Measurements from ENCODE around the gene BCL11B.
"Not testable (repeated sequence)": the region's sequence is repeated elsewhere in the genome, so short reads cannot be mapped to it uniquely, and the experiment has no call there.

The BCL11B gene

DNA sequence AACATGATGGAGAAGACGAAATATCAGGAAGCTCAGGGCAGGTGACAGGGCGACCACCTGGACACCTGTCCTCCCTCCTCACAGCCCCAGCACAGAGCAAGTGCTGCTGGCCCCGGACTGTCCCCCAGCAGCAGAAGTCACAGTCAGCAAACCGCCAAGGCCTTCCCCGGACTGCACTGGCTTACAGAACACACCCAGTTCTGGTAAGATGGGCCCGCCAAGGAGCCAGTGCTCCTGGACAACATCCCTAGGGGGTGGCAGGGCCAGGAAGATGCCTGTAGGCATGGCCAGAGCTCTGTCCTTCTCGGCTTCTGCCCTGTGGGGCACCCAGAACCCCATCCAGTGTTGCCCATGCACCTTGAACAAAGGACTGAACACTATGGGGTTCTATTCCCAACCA is 77.9 kb downstream of the BCL11B start:
- no peak overlapping the region for H3K4me3 ChIP-seq (ENCODE audit: low read depth, low read length)
- no peaks in the 10 kb centered on the region for H3K4me1 ChIP-seq (ENCODE audit: control insufficient read depth, insufficient read depth, low read length, unreplicated experiment)
- H3K79me2 ChIP-seq (ENCODE audit: control insufficient read depth, insufficient read depth, low read length, unreplicated experiment), result no peaks in the 10 kb centered on the region
- no peak overlapping the region for H2AFZ ChIP-seq (ENCODE audit: low read length, unreplicated experiment)
- H3K27me3 ChIP-seq (ENCODE audit: insufficient read depth, low read length), result no peaks in the 10 kb centered on the region
- H3K27ac ChIP-seq (ENCODE audit: low read depth, low read length), result no peak overlapping the region
- no peaks in the 10 kb centered on the region for H3K36me3 ChIP-seq (ENCODE audit: insufficient read depth, low read length)

- no peak overlapping the region for H3K4me3 ChIP-seq (ENCODE audit: low read depth, low read length)
- no peaks in the 10 kb centered on the region for H3K36me3 ChIP-seq (ENCODE audit: insufficient read depth, low read length)
- H3K4me1 ChIP-seq (ENCODE audit: control insufficient read depth, insufficient read depth, low read length, unreplicated experiment), result no peaks in the 10 kb centered on the region
- H3K27me3 ChIP-seq (ENCODE audit: insufficient read depth, low read length), result no peaks in the 10 kb centered on the region
- H2AFZ ChIP-seq (ENCODE audit: low read length, unreplicated experiment), result no peak overlapping the region
- no peak overlapping the region for H3K27ac ChIP-seq (ENCODE audit: low read depth, low read length)
- no peaks in the 10 kb centered on the region for H3K79me2 ChIP-seq (ENCODE audit: control insufficient read depth, insufficient read depth, low read length, unreplicated experiment)
Observed at GRCh38 chr14:99192830-99193229, 79.2 kb downstream of the BCL11B start.

DNA sequence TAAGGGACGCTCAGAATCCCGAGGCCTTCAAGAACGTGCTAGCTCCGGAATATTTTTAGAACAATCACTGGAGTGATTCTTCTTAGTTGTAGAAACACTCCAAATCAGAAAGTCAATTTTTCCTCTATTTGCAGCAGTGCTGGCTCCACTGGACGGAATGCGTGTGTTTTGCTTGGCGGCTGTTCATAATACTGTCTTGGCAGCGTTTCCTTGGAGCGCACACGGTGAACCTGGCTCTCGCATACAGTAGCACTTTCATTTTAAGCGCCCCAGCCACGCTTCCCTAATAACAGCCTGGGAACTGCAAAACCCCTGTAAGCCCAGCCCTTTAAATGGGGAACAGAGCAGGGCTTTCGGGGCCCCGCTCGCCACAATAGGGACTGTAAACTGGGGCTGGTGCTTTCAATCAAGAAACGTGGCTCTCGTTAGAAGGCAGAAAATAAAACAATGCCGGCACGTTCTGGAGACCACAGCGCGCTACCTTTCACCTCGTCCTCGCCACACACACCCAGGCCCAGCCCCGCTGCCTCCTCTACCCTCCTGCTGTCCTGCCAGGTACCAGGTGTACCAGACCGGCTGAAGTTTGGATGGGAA is 79.9 kb downstream of the BCL11B start:
- Histone ChIP-seq H3K36me3 (ENCODE audit: insufficient read depth, low read length) (no peaks in the 10 kb centered on the region), H3K27ac (ENCODE audit: low read depth, low read length) (no peak overlapping the region), H3K27me3 (ENCODE audit: insufficient read depth, low read length) (no peaks in the 10 kb centered on the region), H2AFZ (ENCODE audit: low read length, unreplicated experiment) (no peak overlapping the region), H3K4me1 (ENCODE audit: control insufficient read depth, insufficient read depth, low read length, unreplicated experiment) (no peaks in the 10 kb centered on the region), H3K79me2 (ENCODE audit: control insufficient read depth, insufficient read depth, low read length, unreplicated experiment) (no peaks in the 10 kb centered on the region), H3K4me3 (ENCODE audit: low read depth, low read length) (peak overlapping the region; percentile 35)

DNA sequence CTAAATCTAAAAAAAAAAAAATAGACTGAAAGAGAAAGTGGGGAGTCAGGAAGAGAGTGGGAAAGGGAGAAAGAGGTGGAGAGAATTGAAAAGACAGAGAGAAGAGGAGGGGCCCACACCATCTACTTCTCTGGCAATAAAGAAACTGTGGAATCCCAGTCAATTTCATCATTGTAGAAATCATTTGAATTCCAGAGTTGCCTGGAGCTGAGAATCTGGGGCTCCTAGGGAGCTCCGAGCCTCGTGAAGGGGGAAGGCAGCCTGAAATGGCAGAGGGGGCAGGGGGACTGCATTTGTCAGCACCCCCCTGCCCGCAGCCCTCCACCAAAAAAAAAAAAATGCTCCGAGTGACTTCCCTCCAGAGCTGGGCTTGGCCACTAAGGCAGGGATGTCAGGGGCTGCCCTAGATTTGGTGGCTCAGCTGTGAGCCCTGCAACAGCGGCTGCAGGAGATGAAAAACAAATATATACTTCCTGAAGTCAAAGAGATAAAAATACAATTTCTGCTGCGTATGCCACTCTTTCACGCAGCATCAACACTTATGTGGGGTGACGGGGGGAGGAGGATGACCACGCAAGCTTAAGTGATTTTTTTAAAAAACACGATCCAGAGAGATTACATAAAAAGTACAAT is 80.5 kb downstream of the BCL11B start:
- peak overlapping the region; percentile 35 for H3K4me3 ChIP-seq (ENCODE audit: low read depth, low read length)
- no peaks in the 10 kb centered on the region for H3K79me2 ChIP-seq (ENCODE audit: control insufficient read depth, insufficient read depth, low read length, unreplicated experiment)
- H3K4me1 ChIP-seq (ENCODE audit: control insufficient read depth, insufficient read depth, low read length, unreplicated experiment), result no peaks in the 10 kb centered on the region
- H3K27ac ChIP-seq (ENCODE audit: low read depth, low read length), result no peak overlapping the region
- H3K27me3 ChIP-seq (ENCODE audit: insufficient read depth, low read length), result no peaks in the 10 kb centered on the region
- no peak overlapping the region for H2AFZ ChIP-seq (ENCODE audit: low read length, unreplicated experiment)
- no peaks in the 10 kb centered on the region for H3K36me3 ChIP-seq (ENCODE audit: insufficient read depth, low read length)

DNA sequence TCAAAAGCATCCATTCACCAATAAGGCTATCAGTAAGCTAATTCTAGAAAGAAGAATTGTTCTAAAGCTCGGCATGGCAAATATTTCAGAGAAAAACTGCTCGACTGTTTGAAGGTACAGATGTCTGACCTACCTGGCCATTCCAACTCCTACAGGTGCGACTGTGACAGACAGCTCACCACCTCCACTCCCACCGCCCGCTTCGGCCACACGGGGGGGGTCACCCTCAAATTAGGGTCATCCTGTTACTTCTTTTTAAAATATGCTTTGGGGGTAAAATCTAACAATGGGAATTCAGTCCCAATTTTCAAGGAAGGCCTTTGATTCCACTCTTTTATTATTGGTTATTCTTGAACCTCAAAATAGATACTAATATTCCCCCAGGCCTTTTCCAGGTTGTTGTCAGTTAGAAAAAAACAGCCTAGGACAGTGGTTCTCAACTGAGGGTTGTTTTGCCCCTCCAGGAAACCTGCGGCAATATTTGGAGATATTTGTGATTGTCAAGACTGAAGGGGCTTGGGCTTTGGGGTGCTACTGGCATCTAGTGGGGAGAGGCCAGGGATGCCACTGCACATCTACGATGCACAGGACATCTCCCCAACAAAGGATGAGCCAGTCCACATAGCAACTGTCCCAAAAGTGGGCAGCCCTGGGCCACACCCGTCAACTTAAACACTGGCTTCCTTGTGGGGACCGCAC is 81.2 kb downstream of the BCL11B start:
- no peaks in the 10 kb centered on the region for H3K27me3 ChIP-seq (ENCODE audit: insufficient read depth, low read length)
- no peaks in the 10 kb centered on the region for H3K36me3 ChIP-seq (ENCODE audit: insufficient read depth, low read length)
- no peak overlapping the region for H2AFZ ChIP-seq (ENCODE audit: low read length, unreplicated experiment)
- H3K4me3 ChIP-seq (ENCODE audit: low read depth, low read length), result no peak overlapping the region
- H3K27ac ChIP-seq (ENCODE audit: low read depth, low read length), result no peak overlapping the region
- no peaks in the 10 kb centered on the region for H3K4me1 ChIP-seq (ENCODE audit: control insufficient read depth, insufficient read depth, low read length, unreplicated experiment)
- no peaks in the 10 kb centered on the region for H3K79me2 ChIP-seq (ENCODE audit: control insufficient read depth, insufficient read depth, low read length, unreplicated experiment)

DNA sequence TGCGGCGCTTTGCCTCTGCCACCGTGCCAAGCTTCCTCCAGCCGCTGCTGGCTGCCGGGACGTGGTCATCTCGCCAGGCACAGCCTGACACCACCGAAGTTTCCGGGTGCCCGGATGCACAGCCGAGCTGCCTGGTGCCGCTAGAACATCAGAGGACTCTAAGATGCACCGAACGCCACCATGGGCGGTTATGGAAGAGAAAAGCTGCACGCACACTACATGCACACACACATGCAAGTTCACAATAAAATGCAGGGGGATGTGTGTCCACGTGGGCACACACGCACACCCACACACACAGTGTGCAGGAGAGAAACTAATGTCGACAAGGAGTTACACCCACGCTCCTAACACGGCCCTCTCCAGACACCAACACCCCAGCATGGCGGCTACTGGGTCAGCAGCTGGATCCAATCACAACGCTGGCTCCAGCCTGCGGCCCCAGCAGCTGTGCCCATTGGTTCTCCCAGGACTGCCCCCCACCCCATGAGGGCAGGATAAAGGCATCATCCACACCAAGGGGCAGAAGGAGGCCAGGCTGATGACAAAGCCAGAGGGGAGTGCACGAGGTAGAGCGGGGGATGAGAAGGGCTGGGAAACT is 82.7 kb downstream of the BCL11B start:
- H3K27me3 ChIP-seq (ENCODE audit: insufficient read depth, low read length), result no peaks in the 10 kb centered on the region
- no peaks in the 10 kb centered on the region for H3K79me2 ChIP-seq (ENCODE audit: control insufficient read depth, insufficient read depth, low read length, unreplicated experiment)
- H3K4me1 ChIP-seq (ENCODE audit: control insufficient read depth, insufficient read depth, low read length, unreplicated experiment), result no peaks in the 10 kb centered on the region
- H3K27ac ChIP-seq (ENCODE audit: low read depth, low read length), result no peak overlapping the region
- H3K4me3 ChIP-seq (ENCODE audit: low read depth, low read length), result no peak overlapping the region
- no peaks in the 10 kb centered on the region for H3K36me3 ChIP-seq (ENCODE audit: insufficient read depth, low read length)
- H2AFZ ChIP-seq (ENCODE audit: low read length, unreplicated experiment), result no peak overlapping the region

DNA sequence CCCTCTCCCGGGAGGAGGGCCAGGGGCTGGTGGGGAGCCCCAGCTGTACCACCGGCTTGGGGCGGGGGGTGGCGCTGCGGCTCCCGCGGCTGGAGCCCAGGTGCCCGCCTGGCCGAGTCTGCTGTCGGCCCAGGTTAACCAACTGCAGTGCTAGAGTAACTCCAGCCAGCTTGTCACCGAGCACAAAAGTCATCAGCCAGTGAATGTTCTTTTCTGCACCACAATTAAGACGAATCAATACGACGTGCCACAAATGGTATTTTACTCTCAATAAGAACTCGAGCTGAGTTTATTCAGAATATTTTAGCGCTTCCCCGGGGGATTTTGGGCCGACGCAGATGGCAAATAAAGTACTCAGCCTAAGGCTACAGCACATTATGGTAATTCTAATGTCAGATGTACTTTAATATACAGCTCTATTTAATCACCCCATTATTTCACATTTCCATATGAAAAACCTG is 83.2 kb downstream of the BCL11B start:
- H3K36me3 ChIP-seq (ENCODE audit: insufficient read depth, low read length), result no peaks in the 10 kb centered on the region
- no peaks in the 10 kb centered on the region for H3K79me2 ChIP-seq (ENCODE audit: control insufficient read depth, insufficient read depth, low read length, unreplicated experiment)
- H3K27me3 ChIP-seq (ENCODE audit: insufficient read depth, low read length), result no peaks in the 10 kb centered on the region
- H3K4me3 ChIP-seq (ENCODE audit: low read depth, low read length), result no peak overlapping the region
- H2AFZ ChIP-seq (ENCODE audit: low read length, unreplicated experiment), result no peak overlapping the region
- H3K4me1 ChIP-seq (ENCODE audit: control insufficient read depth, insufficient read depth, low read length, unreplicated experiment), result no peaks in the 10 kb centered on the region
- no peak overlapping the region for H3K27ac ChIP-seq (ENCODE audit: low read depth, low read length)

- Histone ChIP-seq H3K27ac (ENCODE audit: low read depth, low read length) (no peak overlapping the region), H3K4me1 (ENCODE audit: control insufficient read depth, insufficient read depth, low read length, unreplicated experiment) (no peaks in the 10 kb centered on the region), H2AFZ (ENCODE audit: low read length, unreplicated experiment) (no peak overlapping the region), H3K79me2 (ENCODE audit: control insufficient read depth, insufficient read depth, low read length, unreplicated experiment) (no peaks in the 10 kb centered on the region), H3K4me3 (ENCODE audit: low read depth, low read length) (no peak overlapping the region), H3K27me3 (ENCODE audit: insufficient read depth, low read length) (no peaks in the 10 kb centered on the region), H3K36me3 (ENCODE audit: insufficient read depth, low read length) (no peaks in the 10 kb centered on the region)
Observed at GRCh38 chr14:99187858-99188257, 84.1 kb downstream of the BCL11B start.

DNA sequence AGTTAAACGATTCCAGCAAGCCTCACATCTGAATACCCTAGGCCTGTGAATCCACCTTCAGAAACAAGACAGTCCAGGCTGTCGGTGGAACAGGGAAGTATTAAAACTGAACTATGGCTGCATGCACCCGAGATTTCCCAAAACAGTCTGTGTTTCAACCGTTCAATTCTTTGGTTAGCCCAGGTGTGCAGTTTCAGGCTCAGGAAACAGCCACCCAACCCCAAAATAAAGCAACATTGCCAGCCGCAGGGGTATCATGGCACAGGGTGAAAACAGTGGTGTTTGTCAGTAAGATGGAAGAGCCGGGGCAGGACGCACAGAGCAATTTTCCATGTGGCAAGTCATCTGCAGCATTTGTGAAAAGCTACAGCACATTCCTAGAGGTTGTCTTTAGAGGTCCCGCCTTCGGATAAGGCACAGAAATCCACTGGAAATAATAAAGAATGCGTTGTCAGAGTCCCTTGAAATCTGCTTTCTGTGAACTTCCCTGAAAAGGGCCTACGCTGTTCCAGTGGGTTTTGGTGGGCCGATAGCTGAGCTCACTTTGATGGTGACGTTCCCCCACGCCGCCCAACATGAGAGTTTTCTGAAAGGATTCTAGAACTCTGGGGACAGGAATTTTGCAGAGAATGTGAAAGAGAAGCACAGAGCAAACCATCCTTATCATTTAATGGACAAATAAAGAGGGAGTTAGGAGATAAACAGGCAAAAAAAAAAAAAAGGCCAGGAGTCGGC is 84.9 kb downstream of the BCL11B start:
- Histone ChIP-seq H2AFZ (ENCODE audit: low read length, unreplicated experiment) (no peak overlapping the region), H3K27me3 (ENCODE audit: insufficient read depth, low read length) (no peaks in the 10 kb centered on the region), H3K36me3 (ENCODE audit: insufficient read depth, low read length) (no peaks in the 10 kb centered on the region), H3K4me3 (ENCODE audit: low read depth, low read length) (no peak overlapping the region), H3K27ac (ENCODE audit: low read depth, low read length) (no peak overlapping the region), H3K79me2 (ENCODE audit: control insufficient read depth, insufficient read depth, low read length, unreplicated experiment) (no peaks in the 10 kb centered on the region), H3K4me1 (ENCODE audit: control insufficient read depth, insufficient read depth, low read length, unreplicated experiment) (no peaks in the 10 kb centered on the region)

DNA sequence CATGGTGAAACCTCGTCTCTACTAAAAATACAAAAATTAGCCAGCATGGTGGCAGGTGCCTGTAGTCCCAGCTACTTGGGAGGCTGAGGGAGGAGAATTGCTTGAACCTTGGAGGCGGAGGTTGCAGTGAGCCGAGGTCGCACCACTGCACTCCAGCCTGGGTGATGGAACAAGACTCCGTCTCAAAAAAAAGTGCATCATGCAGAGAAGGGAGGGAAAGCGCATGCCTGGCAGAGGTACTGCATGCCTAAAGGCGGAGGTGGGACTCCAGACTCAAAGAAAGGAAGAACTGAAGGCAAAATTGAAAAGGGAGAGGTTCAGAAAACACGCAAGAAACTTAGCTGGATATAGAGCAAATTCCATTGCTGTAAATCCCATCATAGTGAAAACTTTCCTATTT is 85.7 kb downstream of the BCL11B start:
- not testable (repeated sequence) for H3K79me2 ChIP-seq (ENCODE audit: control insufficient read depth, insufficient read depth, low read length, unreplicated experiment); H2AFZ ChIP-seq (ENCODE audit: low read length, unreplicated experiment)

More for the DNA sequence above, 85.7 kb downstream of the BCL11B start:
- not testable (repeated sequence) for H3K27me3 ChIP-seq (ENCODE audit: insufficient read depth, low read length); H3K36me3 ChIP-seq (ENCODE audit: insufficient read depth, low read length); H3K27ac ChIP-seq (ENCODE audit: low read depth, low read length); H3K4me3 ChIP-seq (ENCODE audit: low read depth, low read length); H3K4me1 ChIP-seq (ENCODE audit: control insufficient read depth, insufficient read depth, low read length, unreplicated experiment)

Measured in ACC112 (cell line).